Anterior cingulate cortex (tissue), 58 donors: ENCODE measurements around the gene STK39.
A peak's percentile ranks its signal among the peaks of the same experiment; 100 is the strongest.

Source experiments
- DNase-seq, 58 donors: peaks; one replicate each; lab custom pipeline; 2025; lab: John Stamatoyannopoulos, UW

Gene STK39

GRCh38 chr2:168185583-168186274, 61.7 kb downstream of the STK39 start:
- no peak for DNase-seq

GRCh38 chr2:168184681-168185513, 62.5 kb downstream of the STK39 start:
- DNase-seq, result no peak

DNA sequence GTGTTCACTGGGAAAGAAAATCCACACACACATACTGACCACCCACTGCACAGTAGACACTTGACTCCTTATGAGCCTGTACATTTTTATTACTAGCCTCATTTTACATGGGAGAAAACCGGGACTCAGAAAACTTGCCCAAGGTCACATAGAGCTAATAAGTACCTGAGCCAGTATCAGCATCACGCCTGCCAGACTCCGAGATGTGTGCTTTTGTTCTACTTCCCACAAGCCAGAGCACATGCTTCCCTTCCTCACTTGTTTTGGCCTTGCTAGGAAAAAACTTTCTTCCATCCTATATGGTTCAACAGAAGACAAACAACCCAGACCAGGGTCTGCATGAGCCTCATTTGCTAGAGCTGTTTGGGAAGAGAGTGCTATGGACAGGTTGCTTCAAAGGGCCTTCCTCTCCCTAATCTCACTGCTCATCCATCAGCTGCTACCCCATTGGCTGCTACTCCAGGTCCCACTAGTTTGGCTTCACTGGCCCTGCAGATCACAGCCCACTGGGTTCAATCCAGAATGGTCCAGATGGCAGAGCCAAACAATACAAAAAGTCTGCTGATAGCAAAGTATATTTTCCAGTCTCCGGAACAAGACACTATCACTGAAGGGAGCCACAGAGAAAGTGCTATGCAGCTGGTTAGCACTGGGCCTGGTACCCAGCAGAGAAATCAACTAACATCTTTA, 63.9 kb downstream of the STK39 start:
- peak in 4 of 58 donors; percentile 13 to 54 (median 20) for DNase-seq

GRCh38 chr2:168182550-168183249, 64.7 kb downstream of the STK39 start:
- no peak for DNase-seq

DNA sequence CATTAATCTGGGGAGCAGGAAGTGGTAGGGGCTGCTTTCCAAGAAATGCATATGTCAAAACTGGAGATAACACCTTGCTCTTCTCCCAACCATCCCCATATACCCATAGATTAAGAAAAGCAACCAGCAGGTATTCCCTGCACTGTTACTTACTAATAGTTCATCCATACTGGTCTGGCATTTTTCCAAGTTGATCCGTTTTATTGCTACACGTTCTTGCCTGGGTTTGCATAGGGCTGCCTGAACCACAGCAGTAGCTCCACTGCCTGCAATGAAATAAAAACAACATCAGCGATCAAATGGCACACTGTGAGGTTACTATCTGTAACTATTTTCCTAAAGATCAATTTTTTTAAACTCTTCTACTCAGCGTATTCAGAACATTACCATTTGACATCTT, 65.6 kb downstream of the STK39 start:
- no peak for DNase-seq

DNA sequence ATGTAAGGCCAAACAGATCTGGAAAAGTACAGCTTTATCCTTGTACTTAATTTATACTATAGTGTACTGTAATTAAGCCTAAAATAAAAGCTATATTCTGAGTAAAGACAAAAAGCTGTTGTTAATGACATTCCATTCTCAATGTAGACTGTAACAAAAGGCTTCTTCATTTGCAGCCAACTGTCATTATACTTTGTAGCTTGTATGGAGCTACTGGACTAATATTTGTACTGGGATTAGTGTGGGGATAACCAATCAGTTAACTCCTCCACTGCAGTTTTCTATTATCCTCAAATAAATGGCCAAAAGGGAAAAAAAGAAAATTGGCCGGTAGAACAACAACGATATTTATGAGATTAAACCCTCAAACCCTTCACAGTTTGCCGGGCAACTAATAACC, 66.5 kb downstream of the STK39 start:
- peak in 1 of 58 donors; percentile 19 for DNase-seq

DNA sequence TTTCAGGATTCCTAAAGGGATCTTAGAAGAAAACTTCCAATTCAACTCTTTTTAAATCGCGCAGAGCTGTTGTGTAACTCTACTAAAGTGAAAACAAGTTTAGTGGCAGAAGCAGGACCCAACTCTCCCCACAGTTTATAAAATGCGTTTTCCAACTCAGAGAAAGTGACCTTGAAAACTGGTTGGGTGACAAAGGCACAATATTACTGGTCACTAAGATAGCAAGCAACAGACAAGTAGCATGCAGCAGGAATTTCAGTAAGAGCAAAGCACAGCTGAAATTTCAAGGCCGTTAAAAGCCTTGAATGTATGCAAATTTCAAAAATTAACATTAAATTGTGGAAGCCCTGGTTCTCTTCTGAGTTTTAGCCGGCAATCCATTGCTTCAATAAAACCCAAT, 66.9 kb downstream of the STK39 start:
- no peak for DNase-seq

DNA sequence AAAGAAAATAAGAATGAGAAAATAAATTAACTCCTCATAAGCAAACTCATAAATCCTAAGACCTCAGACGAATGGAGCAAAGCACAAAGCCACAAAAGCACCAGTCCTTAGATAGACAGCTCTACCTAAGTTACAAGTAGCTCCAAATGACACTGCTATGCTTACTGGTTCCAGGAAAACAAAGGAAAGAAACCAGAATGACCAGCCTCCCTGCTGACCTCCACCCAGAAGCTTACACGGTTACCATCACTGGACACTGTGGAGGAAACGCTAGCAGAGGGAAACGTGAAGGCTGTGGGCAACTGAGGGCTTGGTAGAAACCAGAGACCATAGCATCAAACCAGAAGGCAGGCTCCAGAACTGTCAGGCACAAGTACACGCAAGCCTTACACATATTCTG, 67.8 kb downstream of the STK39 start:
- no peak for DNase-seq

- peak in 1 of 58 donors; percentile 28 for DNase-seq
These were observed 68.7 kb downstream of the STK39 start for GRCh38 chr2:168178520-168179324.

DNA sequence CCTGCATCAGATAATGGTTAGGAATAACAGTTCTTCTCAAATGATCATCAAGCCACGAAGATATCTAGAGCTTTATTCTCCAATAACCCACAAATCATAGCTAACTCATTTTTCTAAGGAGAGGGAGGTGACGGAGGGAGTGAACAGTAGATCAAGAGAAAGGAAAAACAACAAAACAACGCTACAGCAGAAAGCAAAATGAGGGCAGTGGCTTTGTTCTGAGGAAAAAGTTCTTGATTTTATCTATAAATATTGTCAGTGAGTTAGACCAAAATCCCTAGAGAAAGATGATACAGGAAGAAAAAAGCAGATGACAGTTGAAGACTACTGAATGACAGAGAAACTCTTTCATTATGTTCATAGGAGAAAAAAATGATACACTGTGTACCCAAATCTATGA, 71.0 kb downstream of the STK39 start:
- no peak for DNase-seq

DNA sequence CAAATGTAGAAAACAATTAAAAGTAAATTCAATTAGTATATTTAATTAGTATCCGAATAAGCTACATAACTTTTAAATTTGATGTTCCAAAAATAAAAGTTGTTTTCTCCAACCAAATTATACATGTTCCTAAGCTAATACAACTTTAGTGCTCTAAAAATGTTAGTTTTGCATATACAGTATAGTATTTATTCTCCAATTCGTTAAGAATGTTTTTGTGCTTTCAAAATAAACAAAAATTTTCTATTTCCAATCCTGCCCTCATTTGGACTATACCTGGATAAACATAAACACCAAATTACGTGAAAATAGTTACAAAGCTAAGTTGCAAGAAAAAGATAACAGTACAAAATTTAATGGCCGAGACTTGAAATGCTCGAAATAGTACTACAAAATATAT, 71.9 kb downstream of the STK39 start:
- no peak for DNase-seq

DNA sequence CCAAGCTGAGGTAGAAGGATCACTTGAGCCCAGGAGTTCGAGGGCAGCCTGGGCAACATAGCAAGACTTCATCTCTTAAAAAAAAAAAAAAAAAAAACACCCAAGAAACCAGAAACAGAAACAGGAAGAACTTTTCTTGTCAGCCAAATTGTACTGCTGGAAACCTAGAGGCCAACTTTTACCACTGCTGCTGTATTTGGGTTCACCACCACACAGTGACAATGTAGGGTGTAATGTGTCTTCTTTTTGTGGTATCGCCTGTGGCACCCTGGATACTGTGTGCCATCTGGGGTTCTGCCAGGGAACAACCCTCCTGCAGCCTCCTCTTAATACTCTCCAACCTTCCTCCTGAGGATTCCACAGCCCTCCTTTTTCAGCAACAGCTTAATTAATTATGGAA, 72.6 kb downstream of the STK39 start:
- no peak for DNase-seq

DNA sequence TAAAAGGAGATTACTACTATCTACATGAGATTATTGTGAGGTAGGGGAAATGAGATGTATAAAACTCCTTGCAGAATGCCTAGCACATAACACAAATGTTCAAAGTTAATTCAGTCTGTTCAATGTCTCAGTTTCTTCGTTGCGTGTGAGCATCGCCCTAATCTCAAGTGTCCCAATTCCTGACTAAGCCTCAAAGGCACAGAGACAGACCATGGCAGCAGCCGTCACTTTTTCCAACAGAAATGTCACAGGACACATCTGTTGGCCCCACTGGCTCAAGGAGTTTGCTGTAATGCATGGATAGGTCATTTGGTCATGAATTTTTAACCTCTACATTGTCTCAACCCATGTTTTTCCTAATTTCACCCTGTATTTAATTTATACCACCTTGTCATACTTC, 75.3 kb downstream of the STK39 start:
- DNase-seq, result no peak

DNA sequence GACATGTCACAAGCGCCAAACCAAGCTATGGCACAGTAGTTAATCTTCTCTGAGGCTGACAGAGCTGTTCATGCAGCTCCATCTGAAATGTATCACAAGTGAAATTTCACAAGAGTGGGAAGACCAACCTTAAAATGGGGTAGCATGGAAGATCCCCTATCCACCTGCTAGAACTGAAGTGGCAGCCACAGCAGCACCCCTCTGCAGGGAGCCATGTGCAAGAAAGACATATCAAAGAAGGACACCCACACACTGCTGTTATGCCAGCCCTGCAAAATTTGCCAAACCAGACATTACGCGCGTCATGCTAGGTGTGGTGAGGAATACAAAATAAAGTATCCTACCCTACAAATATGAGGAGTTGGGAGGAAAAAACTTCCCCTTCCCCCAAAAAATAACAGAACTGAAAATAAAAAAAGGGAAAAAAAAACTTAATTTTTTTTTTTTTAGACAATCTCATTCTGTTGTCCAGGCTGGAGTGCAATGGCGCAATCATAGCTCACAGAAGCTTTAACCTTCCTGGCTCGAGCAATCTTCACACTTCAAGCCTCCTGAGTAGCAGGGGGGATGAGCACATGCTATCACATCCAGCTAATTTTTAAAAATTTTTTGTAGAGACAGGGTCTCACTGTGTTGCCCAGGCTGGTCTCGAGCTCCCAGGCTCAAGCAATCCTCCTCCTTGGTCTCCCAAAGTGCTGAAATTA, 76.2 kb downstream of the STK39 start:
- peak in 15 of 58 donors; percentile 9 to 59 (median 22) for DNase-seq

- no peak for DNase-seq
These were observed 78.2 kb downstream of the STK39 start for GRCh38 chr2:168169097-168169745.

DNA sequence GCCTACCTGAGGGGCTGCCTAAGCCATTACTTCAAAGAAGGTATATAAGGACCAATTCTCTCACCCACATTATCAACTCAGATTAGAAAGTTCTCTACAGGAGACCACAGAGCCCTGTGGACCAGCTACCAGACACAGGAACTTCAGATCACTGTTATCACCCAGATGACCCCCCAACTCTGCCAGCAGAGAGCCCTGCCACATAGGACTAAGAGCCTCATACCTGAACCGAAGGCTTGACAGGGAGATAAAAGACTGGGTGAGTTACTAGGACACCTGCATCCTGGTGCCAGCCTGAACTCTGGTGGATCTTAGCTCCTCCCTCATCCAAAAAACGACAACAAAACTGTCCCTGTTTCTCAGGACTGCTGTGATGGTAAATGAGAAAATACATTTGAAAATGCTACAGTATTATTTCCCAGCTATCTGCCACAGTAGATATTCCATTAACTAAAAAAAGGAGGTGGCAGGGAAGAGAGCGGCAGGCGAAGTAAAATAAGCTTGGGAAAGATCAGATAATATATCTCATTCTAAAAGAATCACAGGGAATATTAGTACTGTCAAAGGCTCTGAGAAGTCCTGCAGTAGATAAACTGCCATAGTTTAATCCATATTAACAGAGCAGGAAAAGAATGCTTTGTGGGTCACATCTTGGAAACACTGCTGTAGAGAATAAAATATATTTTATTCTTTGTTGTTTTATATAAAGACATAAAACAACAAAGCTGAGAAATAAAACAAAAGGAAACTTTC, 79.7 kb downstream of the STK39 start:
- DNase-seq, result no peak

DNA sequence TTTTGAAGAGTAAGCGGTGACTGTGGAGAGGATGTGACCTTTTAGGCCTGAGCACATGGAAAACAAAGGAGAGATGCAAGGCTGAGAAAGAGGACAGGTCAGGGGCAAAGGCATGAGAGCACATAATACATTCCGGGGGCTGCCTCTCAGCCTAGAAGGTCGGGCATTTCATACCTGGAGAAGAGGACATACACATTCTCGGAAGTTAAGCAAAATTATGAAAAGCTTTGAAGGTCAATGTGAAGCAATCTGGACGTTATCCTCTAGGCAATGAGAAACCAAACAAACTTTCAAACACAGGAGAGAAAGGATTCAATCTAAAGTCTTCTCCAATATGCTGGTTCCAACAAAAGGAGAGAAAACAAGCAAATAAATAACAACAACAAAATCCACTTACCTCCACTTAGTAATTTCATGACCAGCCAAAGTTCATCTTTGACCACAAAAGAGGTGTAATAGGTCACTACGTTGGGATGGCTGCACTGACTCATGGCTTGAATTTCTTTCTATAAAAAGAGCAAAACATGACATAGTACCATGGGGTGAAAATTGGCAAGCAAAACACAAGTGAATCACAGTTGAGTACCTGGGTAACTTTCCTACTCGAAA, 80.4 kb downstream of the STK39 start:
- no peak for DNase-seq
